HG03354 (cell line): Measurements from ENCODE around the gene PLXDC2.
"Not testable (repeated sequence)": the region's sequence is repeated elsewhere in the genome, so short reads cannot be mapped to it uniquely, and the experiment has no call there.

Source experiments
- ATAC-seq: cut with Tn5 transposase; IDR thresholded peaks from one replicate; pipeline ENCODE4 v1.9.1; 2021; ENCODE audit warnings: mild to moderate bottlenecking; ENCODE audit not compliant: unreplicated experiment, poor library complexity, severe bottlenecking

PLXDC2 gene

GRCh38 chr10:20133669-20134189, 317.5 kb downstream of the PLXDC2 start:
- no peak for ATAC-seq

GRCh38 chr10:20142311-20142710, 326.1 kb downstream of the PLXDC2 start:
- ATAC-seq: no peak

- no peak for ATAC-seq
These were observed 328.0 kb downstream of the PLXDC2 start for GRCh38 chr10:20144268-20144667.

- ATAC-seq: no peak
These were observed 329.8 kb downstream of the PLXDC2 start for GRCh38 chr10:20146004-20146403.

- no peak for ATAC-seq
These were observed 331.5 kb downstream of the PLXDC2 start for GRCh38 chr10:20147684-20148083.

- ATAC-seq: no peak
These were observed 340.3 kb downstream of the PLXDC2 start for GRCh38 chr10:20156511-20156910.

- no peak for ATAC-seq
These were observed 341.1 kb downstream of the PLXDC2 start for GRCh38 chr10:20157314-20157713.

GRCh38 chr10:20158086-20158485, 341.9 kb downstream of the PLXDC2 start:
- no peak for ATAC-seq

GRCh38 chr10:20162123-20162522, 345.9 kb downstream of the PLXDC2 start:
- no peak for ATAC-seq

GRCh38 chr10:20166096-20166675, 350.0 kb downstream of the PLXDC2 start:
- no peak for ATAC-seq

GRCh38 chr10:20170661-20171060, 354.4 kb downstream of the PLXDC2 start:
- ATAC-seq: no peak

- ATAC-seq: no peak
These were observed 356.8 kb downstream of the PLXDC2 start for GRCh38 chr10:20173046-20173445.

GRCh38 chr10:20175719-20176118, 359.5 kb downstream of the PLXDC2 start:
- no peak for ATAC-seq

- no peak for ATAC-seq
These were observed 364.5 kb downstream of the PLXDC2 start for GRCh38 chr10:20180766-20181165.

- no peak for ATAC-seq
These were observed 365.2 kb downstream of the PLXDC2 start for GRCh38 chr10:20181434-20181833.

GRCh38 chr10:20185116-20185515, 368.9 kb downstream of the PLXDC2 start:
- ATAC-seq: no peak

GRCh38 chr10:20191392-20191791, 375.2 kb downstream of the PLXDC2 start:
- not testable (repeated sequence) for ATAC-seq

GRCh38 chr10:20195076-20195475, 378.8 kb downstream of the PLXDC2 start:
- no peak for ATAC-seq

GRCh38 chr10:20200758-20201157, 384.5 kb downstream of the PLXDC2 start:
- no peak for ATAC-seq

GRCh38 chr10:20202337-20202736, 386.1 kb downstream of the PLXDC2 start:
- ATAC-seq: no peak

GRCh38 chr10:20207653-20208052, 391.4 kb downstream of the PLXDC2 start:
- no peak for ATAC-seq

- ATAC-seq: not testable (repeated sequence)
These were observed 392.9 kb downstream of the PLXDC2 start for GRCh38 chr10:20209098-20209497.
